ENCODE measurements around the gene TMEM45B. TPM values are rescaled to one million over a fixed set of nuclear protein-coding genes. Genes with fewer than 3 reads are reported as not detected.

Gene TMEM45B
- total and polyA plus RNA-seq, 2 of the 13 experiments (the other 11 are each of a cell fraction or from before 2014, with no cell fraction given) = 29.1 to 181 TPM

DNA sequence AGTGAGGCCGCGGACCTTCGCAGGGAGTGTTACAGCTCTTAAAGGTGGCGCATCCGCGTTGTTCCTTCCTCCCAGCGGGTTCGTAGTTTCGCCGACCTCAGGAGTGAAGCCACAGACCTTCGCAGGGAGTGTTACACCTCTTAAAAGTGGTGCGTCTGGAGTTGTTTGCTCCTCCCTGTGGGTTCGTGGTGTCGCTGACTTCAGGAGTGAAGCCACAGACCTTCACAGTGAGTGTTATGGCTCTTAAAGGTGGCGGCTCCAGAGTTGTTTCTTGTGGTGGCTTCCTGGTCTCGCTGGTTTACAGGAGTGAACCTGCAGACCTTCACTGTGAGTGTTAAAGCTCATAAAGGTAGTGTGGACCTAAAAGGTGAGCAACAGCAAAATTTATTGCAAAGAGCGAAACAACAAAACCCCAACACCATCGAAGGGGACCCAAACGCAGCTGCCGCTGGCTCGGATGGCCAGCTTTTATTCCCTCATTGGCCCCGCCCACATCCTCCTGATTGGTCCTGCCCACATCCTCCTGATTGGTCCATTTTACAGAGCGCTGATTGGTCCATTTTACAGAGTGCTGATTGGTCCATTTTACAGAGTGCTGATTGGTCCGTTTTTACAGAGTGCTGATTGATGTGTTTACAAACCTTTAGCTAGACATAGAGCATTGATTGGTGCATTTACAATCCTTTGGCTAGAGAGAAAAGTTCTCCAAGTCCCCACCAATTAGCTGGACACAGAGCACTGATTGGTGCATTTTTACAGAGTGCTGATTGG lies 1.2 kb upstream of the TMEM45B start:
- DNase-seq (ENCODE audit: low spot score) (no peak), FAIRE-seq (no peak), ATAC-seq (peak; percentile 11; the same call in 2 of the 3 replicates)
- intact Hi-C loops (cut with micrococcal nuclease; ENCODE audit: unreplicated experiment) = no loop called here
- H3K9me3 ChIP-seq (ENCODE audit: low read length) = no peaks in the 10 kb centered on the region
- H3K4me3 ChIP-seq (replicated peaks in 1 of 3; ENCODE audit: insufficient read depth in 1 of 3, low read depth in 2 of 3, low read length in 3 of 3) = no peak overlapping the region; a peak in 2 of 6 replicates
- H4K20me1 ChIP-seq (ENCODE audit: insufficient read depth, low read length) = no peaks in the 10 kb centered on the region
- peak overlapping the region; percentile 77; the same call in 1 of the 2 replicates for H3K4me2 ChIP-seq (ENCODE audit: low read depth, low read length)
- no peaks in the 10 kb centered on the region for H3K27me3 ChIP-seq (ENCODE audit: control insufficient read depth in 1 of 2, insufficient read depth in 2 of 2, low read length in 2 of 2)
- in situ Hi-C loops (cut with HindIII; ENCODE audit: extremely low pct_ligation_motif_present, low pct_unique_long_range_greater_than_20kb) = no loop called here
- no peak overlapping the region for H3K27ac ChIP-seq (ENCODE audit: extremely low read length, insufficient read depth, low read length)
- H3K79me2 ChIP-seq (ENCODE audit: insufficient read depth, low read length) = peaks cover 30% of the 10 kb centered on the region
- no peaks in the 10 kb centered on the region; a peak in 1 of 5 replicates for H3K36me3 ChIP-seq (replicated peaks in 1 of 2; ENCODE audit: control insufficient read depth in 1 of 2, insufficient read depth in 2 of 2, low read length in 2 of 2)
- H3K9ac ChIP-seq (ENCODE audit: insufficient read depth, low read depth, low read length) = no peak overlapping the region
- CTCF ChIA-PET (ENCODE audit: low intra/inter-chr PET ratio, low total read pairs) = no interaction called here
- no TSS peak for BruUV-seq (replicated peaks)
- POLR2A ChIA-PET = interaction anchor here (1.0 to 3.4 kb wide), 6 partner anchors 9 to 188 kb away, joined by 3 to 29 read pairs (median 4); partner anchors contain the start of gene PRDM10
- peaks cover 58% of the 10 kb centered on the region for H3K4me1 ChIP-seq (ENCODE audit: insufficient read depth, low read length)
- WGBS (ENCODE audit: low lambda C conversion rate) = 89% methylated on average over 24 of the region's 24 CpGs
- no peak overlapping the region for H2AFZ ChIP-seq (ENCODE audit: low read length)
- peak; percentile 29; the same call in 1 of the 2 replicates for TF ChIP-seq POLR2AphosphoS5 (IDR thresholded peaks at IDR 0.05; ENCODE audit: low read depth, low read length)
- no peak for TF ChIP-seq IRX3 (CRISPR knock-in tag; IDR thresholded peaks at IDR 0.05; ENCODE audit: borderline replicate concordance, low read depth)
- TF ChIP-seq NFYB (CRISPR knock-in tag; IDR thresholded peaks at IDR 0.05) = peak; percentile 88
- peak; percentile 68 for TF ChIP-seq POGZ (CRISPR knock-in tag; IDR thresholded peaks at IDR 0.05)
- TF ChIP-seq ZNF468 (CRISPR knock-in tag; IDR thresholded peaks at IDR 0.05) = no peak
- TF ChIP-seq, protein P1, sequence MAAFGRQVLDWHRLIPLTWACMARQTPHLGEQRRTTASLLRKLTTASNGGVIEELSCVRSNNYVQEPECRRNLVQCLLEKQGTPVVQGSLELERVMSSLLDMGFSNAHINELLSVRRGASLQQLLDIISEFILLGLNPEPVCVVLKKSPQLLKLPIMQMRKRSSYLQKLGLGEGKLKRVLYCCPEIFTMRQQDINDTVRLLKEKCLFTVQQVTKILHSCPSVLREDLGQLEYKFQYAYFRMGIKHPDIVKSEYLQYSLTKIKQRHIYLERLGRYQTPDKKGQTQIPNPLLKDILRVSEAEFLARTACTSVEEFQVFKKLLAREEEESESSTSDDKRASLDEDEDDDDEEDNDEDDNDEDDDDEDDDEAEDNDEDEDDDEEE (CRISPR knock-in tag; IDR thresholded peaks at IDR 0.05) = 0 out of 2 replicates have a peak, but pooled peaks have one; percentile 11
- no peak for TF ChIP-seq SP1 (IDR thresholded peaks at IDR 0.05)
- TF ChIP-seq SP1 (CRISPR knock-in tag; IDR thresholded peaks at IDR 0.05) = 0 out of 2 replicates have a peak, but pooled peaks have one; percentile 30
- TF ChIP-seq MAFF (IDR thresholded peaks at IDR 0.05; ENCODE audit: low read depth, low read length) = peak; percentile 65
- no peak for TF ChIP-seq SIN3B (IDR thresholded peaks at IDR 0.05; ENCODE audit: low read length)
- no peak for TF ChIP-seq HIVEP1 (CRISPR knock-in tag; IDR thresholded peaks at IDR 0.05)
- TF ChIP-seq, protein P2, sequence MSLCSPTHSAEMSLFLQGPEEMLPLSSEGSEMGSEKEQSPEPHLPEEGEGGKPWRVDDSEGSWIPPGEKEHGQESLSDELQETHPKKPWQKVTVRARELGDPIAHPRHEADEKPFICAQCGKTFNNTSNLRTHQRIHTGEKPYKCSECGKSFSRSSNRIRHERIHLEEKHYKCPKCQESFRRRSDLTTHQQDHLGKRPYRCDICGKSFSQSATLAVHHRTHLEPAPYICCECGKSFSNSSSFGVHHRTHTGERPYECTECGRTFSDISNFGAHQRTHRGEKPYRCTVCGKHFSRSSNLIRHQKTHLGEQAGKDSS (CRISPR knock-in tag; IDR thresholded peaks at IDR 0.05; ENCODE audit: borderline replicate concordance, low read depth) = no peak
- TF ChIP-seq AHDC1 (CRISPR knock-in tag; IDR thresholded peaks at IDR 0.05; ENCODE audit: borderline replicate concordance) = no peak
- no peak for TF ChIP-seq SMARCE1 (IDR thresholded peaks at IDR 0.05; ENCODE audit: borderline replicate concordance)
- 0 out of 2 replicates have a peak, but pooled peaks have one; percentile 2 for TF ChIP-seq ZNF598 (CRISPR knock-in tag; IDR thresholded peaks at IDR 0.05; ENCODE audit: borderline replicate concordance)
- TF ChIP-seq RFX1 (IDR thresholded peaks at IDR 0.05) = no peak
- TF ChIP-seq ZMYM4 (CRISPR knock-in tag; IDR thresholded peaks at IDR 0.05) = peak; percentile 80
- TF ChIP-seq KLF9 (CRISPR knock-in tag; IDR thresholded peaks at IDR 0.05; ENCODE audit: low read depth) = no peak
- no peak for TF ChIP-seq ZNF12 (CRISPR knock-in tag; IDR thresholded peaks at IDR 0.05)
